CD8-positive, alpha-beta memory T cell (primary cell): ENCODE data around the gene CABP4. TPM values are rescaled to one million over a fixed set of nuclear protein-coding genes. Genes with fewer than 3 reads are reported as not detected.
"Not testable (repeated sequence)": the region's sequence is repeated elsewhere in the genome, so short reads cannot be mapped to it uniquely, and the experiment has no call there.

ENCODE experiments used
- CTCF ChIA-PET: fragments of 350-600 bp; sonication (Branson Sonifier 250); formaldehyde crosslinking; loops from one replicate; lab custom pipeline; 2021; ENCODE audit warnings: antibody characterized with exemption; lab: Charles Lee
- POLR2A ChIA-PET: fragments of 350-600 bp; sonication (Branson Sonifier 250); formaldehyde crosslinking; loops from one replicate; lab custom pipeline; 2021; ENCODE audit warnings: antibody characterized with exemption; lab: Charles Lee
- DNase-seq, 5 donors: peaks; one replicate each; pipeline versions ENCODE4 v3.0.0 to v3.0.0-alpha.2; 2020 to 2022; ENCODE audit warnings: mixed read lengths in 1 of 5
- H3K27ac ChIP-seq: one replicate; pipeline ENCODE4 v1.7.0; 2013; ENCODE audit warnings: low read depth, mild to moderate bottlenecking, low read length, moderate library complexity
- H3K27me3 ChIP-seq: 2 replicates; pipeline ENCODE4 v1.7.0; 2013; ENCODE audit warnings: low read length, mild to moderate bottlenecking; ENCODE audit not compliant: insufficient read depth, poor library complexity, severe bottlenecking
- H3K36me3 ChIP-seq: 2 replicates; pipeline ENCODE4 v1.7.0; 2013; ENCODE audit warnings: mild to moderate bottlenecking, low read length, moderate library complexity; ENCODE audit not compliant: insufficient read depth
- H3K4me1 ChIP-seq: 2 replicates; pipeline ENCODE4 v1.7.0; 2013; ENCODE audit warnings: mild to moderate bottlenecking, low read length, moderate library complexity; ENCODE audit not compliant: insufficient read depth
- H3K4me3 ChIP-seq: 2 replicates; pipeline ENCODE4 v1.7.0; 2013; ENCODE audit warnings: mild to moderate bottlenecking, low read length
- H3K9me3 ChIP-seq: 2 replicates; pipeline ENCODE4 v1.7.0; 2013; ENCODE audit warnings: mild to moderate bottlenecking, low read length
- H3K27ac Mint-ChIP-seq, 8 donors: one replicate each; pipeline ENCODE4 v1.8.0; 2020 to 2021; ENCODE audit warnings: mixed read lengths in 8 of 8, mild to moderate bottlenecking in 6 of 8, inconsistent platforms in 3 of 8, moderate library complexity in 3 of 8
- H3K27me3 Mint-ChIP-seq, 2 donors: one replicate each; pipeline ENCODE4 v1.8.0; 2020 to 2021; ENCODE audit warnings: mixed read lengths in 2 of 2, mild to moderate bottlenecking in 1 of 2, moderate library complexity in 1 of 2
- H3K36me3 Mint-ChIP-seq, 3 donors: one replicate each; pipeline ENCODE4 v1.8.0; 2020 to 2021; ENCODE audit warnings: mixed read lengths in 3 of 3, inconsistent platforms in 1 of 3, mild to moderate bottlenecking in 1 of 3
- H3K4me1 Mint-ChIP-seq, 3 donors: one replicate each; pipeline ENCODE4 v1.8.0; 2020 to 2021; ENCODE audit warnings: mixed read lengths in 3 of 3, inconsistent platforms in 1 of 3, mild to moderate bottlenecking in 1 of 3
- H3K4me3 Mint-ChIP-seq, 7 donors: one replicate each; pipeline ENCODE4 v1.8.0; 2020 to 2021; ENCODE audit warnings: mixed read lengths in 7 of 7, mild to moderate bottlenecking in 6 of 7, moderate library complexity in 4 of 7, inconsistent platforms in 2 of 7
- H3K9me3 Mint-ChIP-seq, 5 donors: one replicate each; pipeline ENCODE4 v1.8.0; 2020 to 2022; ENCODE audit warnings: mixed read lengths in 5 of 5, mild to moderate bottlenecking in 3 of 5, moderate library complexity in 2 of 5, inconsistent platforms in 1 of 5
- polyA plus RNA-seq: library from polyadenylated mRNA; unstranded; fragments of 300-500 nt; fragmentation: Illumina TruSeq; gene quantifications from one replicate; pipeline ENCODE4 v1.2.3, GENCODE V29; 2021
- total RNA-seq, 2 experiments: library from RNA; stranded (reverse); gene quantifications; one replicate each; pipeline ENCODE4 v1.2.3, GENCODE V29; 2021

Gene CABP4
- total and polyA plus RNA-seq, 3 experiments from 2014 or later, result 0.28 to 0.36 (median 0.33) TPM

- H3K4me3 Mint-ChIP-seq, H3K36me3 Mint-ChIP-seq, H3K27me3 ChIP-seq, H3K4me3 ChIP-seq, H3K4me1 Mint-ChIP-seq, H3K27ac Mint-ChIP-seq, H3K27me3 Mint-ChIP-seq, H3K4me1 ChIP-seq, H3K9me3 Mint-ChIP-seq, H3K9me3 ChIP-seq, DNase-seq, H3K36me3 ChIP-seq, CTCF ChIA-PET: not testable (repeated sequence)
- POLR2A ChIA-PET, result interaction anchor here (0.6 kb wide), 2 partner anchors 13 to 333 kb away, joined by 3 to 7 read pairs; no protein-coding TSS in a partner anchor
- H3K27ac ChIP-seq, result peak overlapping the region; percentile 16
These were observed 22.3 kb downstream of the CABP4 start for GRCh38 chr11:67477344-67478050.

GRCh38 chr11:67482275-67482826 lies 27.2 kb downstream of the CABP4 start:
- ChIA-PET CTCF (interaction anchor here (0.8 to 2.5 kb wide), 12 partner anchors 22 to 131 kb away, joined by 3 to 13 read pairs (median 4); partner anchors contain the start of genes CDK2AP2, PITPNM1, PPP1CA and PTPRCAP), POLR2A (interaction anchor here (0.6 to 4.1 kb wide), 15 partner anchors 9 to 1905 kb away, joined by 3 to 38 read pairs (median 5); partner anchors contain the start of genes PITPNM1, POLD4, PPP1CA and PTPRCAP)
- no peaks in the 10 kb centered on the region for H3K9me3 Mint-ChIP-seq
- Histone ChIP-seq H3K4me3 (peak overlapping the region; percentile 96), H3K4me1 (peaks cover 44% of the 10 kb centered on the region), H3K27me3 (no peaks in the 10 kb centered on the region), H3K27ac (peak overlapping the region; percentile 80), H3K9me3 (no peaks in the 10 kb centered on the region), H3K36me3 (peaks cover 4% of the 10 kb centered on the region)
- no peaks in the 10 kb centered on the region for H3K27me3 Mint-ChIP-seq
- H3K4me3 Mint-ChIP-seq, result peak overlapping the region; percentile 87 to 99 (median 95)
- peaks cover 42 to 50% (median 49%) of the 10 kb centered on the region in 3 donors for H3K4me1 Mint-ChIP-seq
- no peak for DNase-seq
- H3K27ac Mint-ChIP-seq, result peak overlapping the region; percentile 90 to 100 (median 98)
- H3K36me3 Mint-ChIP-seq, result peaks cover 0 to 23% (median 0%) of the 10 kb centered on the region in 3 donors

- Histone ChIP-seq H3K27ac (peak within 1 kb of the TSS; percentile 80), H3K27me3 (no peaks in the 10 kb centered on the region), H3K4me3 (peak within 1 kb of the TSS; percentile 96), H3K36me3 (peaks cover 11% of the 10 kb centered on the region), H3K9me3 (no peaks in the 10 kb centered on the region), H3K4me1 (peaks cover 51% of the 10 kb centered on the region)
- ChIA-PET CTCF (interaction anchor here (0.7 to 3.2 kb wide), 15 partner anchors 9 to 166 kb away, joined by 3 to 15 read pairs (median 4); partner anchors contain the start of genes CDK2AP2, PITPNM1, PPP1CA and PTPRCAP), POLR2A (interaction anchor here (0.6 to 4.1 kb wide), 19 partner anchors 9 to 1906 kb away, joined by 3 to 38 read pairs (median 5); partner anchors contain the start of genes PITPNM1, POLD4, PPP1CA and PTPRCAP)
- H3K27ac Mint-ChIP-seq, result peak within 1 kb of the TSS; percentile 90 to 100 (median 98)
- peak within 1 kb of the TSS; percentile 87 to 99 (median 95) for H3K4me3 Mint-ChIP-seq
- DNase-seq, result peak; percentile 96 to 98 (median 96)
- H3K27me3 Mint-ChIP-seq, result no peaks in the 10 kb centered on the region
- H3K4me1 Mint-ChIP-seq, result peaks cover 49 to 58% (median 57%) of the 10 kb centered on the region in 3 donors
- no peaks in the 10 kb centered on the region for H3K9me3 Mint-ChIP-seq
- peaks cover 4 to 31% (median 7%) of the 10 kb centered on the region in 3 donors for H3K36me3 Mint-ChIP-seq
These were observed 28.0 kb downstream of the CABP4 start, which contains the start of gene AIP for GRCh38 chr11:67482827-67483798. TSS of gene AIP (plus strand) at chr11:67483026. CDS start at chr11:67483159, 133 bp downstream.

GRCh38 chr11:67483831-67484665 lies 28.9 kb downstream of the CABP4 start:
- H3K27ac ChIP-seq, result peak overlapping the region; percentile 80
- H3K36me3 Mint-ChIP-seq, result peaks cover 4 to 40% (median 8%) of the 10 kb centered on the region in 3 donors
- peak overlapping the region; percentile 87 to 99 (median 95) for H3K4me3 Mint-ChIP-seq
- H3K9me3 ChIP-seq, result no peaks in the 10 kb centered on the region
- peaks cover 57% of the 10 kb centered on the region for H3K4me1 ChIP-seq
- peaks cover 55 to 67% (median 58%) of the 10 kb centered on the region in 3 donors for H3K4me1 Mint-ChIP-seq
- CTCF ChIA-PET, result interaction anchor here (0.9 to 3.2 kb wide), 9 partner anchors 15 to 167 kb away, joined by 3 to 15 read pairs (median 4); partner anchors contain the start of genes PPP1CA, PTPRCAP and TMEM134
- H3K27me3 ChIP-seq, result no peaks in the 10 kb centered on the region
- POLR2A ChIA-PET, result interaction anchor here (1.0 to 4.1 kb wide), 13 partner anchors 8 to 243 kb away, joined by 3 to 38 read pairs (median 6); partner anchors contain the start of genes PITPNM1, POLD4, PPP1CA and PTPRCAP
- peak; percentile 24 to 85 (median 69) for DNase-seq
- peaks cover 13% of the 10 kb centered on the region for H3K36me3 ChIP-seq
- H3K4me3 ChIP-seq, result peak overlapping the region; percentile 96
- H3K9me3 Mint-ChIP-seq, result no peaks in the 10 kb centered on the region
- H3K27ac Mint-ChIP-seq, result peak overlapping the region; percentile 90 to 100 (median 98)
- no peaks in the 10 kb centered on the region for H3K27me3 Mint-ChIP-seq

GRCh38 chr11:67484847-67485311 lies 29.7 kb downstream of the CABP4 start:
- no peaks in the 10 kb centered on the region for H3K9me3 Mint-ChIP-seq
- Histone ChIP-seq H3K27me3 (no peaks in the 10 kb centered on the region), H3K36me3 (peaks cover 20% of the 10 kb centered on the region), H3K9me3 (no peaks in the 10 kb centered on the region), H3K27ac (peak overlapping the region; percentile 80), H3K4me1 (peaks cover 57% of the 10 kb centered on the region), H3K4me3 (peak overlapping the region; percentile 96)
- peak; percentile 39 to 76 (median 57) for DNase-seq
- peak overlapping the region; percentile 87 to 99 (median 95) for H3K4me3 Mint-ChIP-seq
- peak overlapping the region; percentile 90 to 100 (median 98) for H3K27ac Mint-ChIP-seq
- CTCF ChIA-PET, result interaction anchor here (0.9 to 3.2 kb wide), 7 partner anchors 16 to 132 kb away, joined by 3 to 15 read pairs (median 5); partner anchors contain the start of genes PPP1CA, PTPRCAP and TMEM134
- H3K27me3 Mint-ChIP-seq, result no peaks in the 10 kb centered on the region
- POLR2A ChIA-PET, result interaction anchor here (0.7 to 4.1 kb wide), 9 partner anchors 20 to 209 kb away, joined by 3 to 38 read pairs (median 7); partner anchors contain the start of genes PITPNM1, PPP1CA, PTPRCAP and RAD9A
- peaks cover 60 to 71% (median 62%) of the 10 kb centered on the region in 3 donors for H3K4me1 Mint-ChIP-seq
- H3K36me3 Mint-ChIP-seq, result peaks cover 4 to 45% (median 12%) of the 10 kb centered on the region in 3 donors

- Histone ChIP-seq H3K4me1 (peaks cover 57% of the 10 kb centered on the region), H3K36me3 (peaks cover 21% of the 10 kb centered on the region), H3K4me3 (peak overlapping the region; percentile 41)
- H3K9me3 ChIP-seq, H3K27me3 Mint-ChIP-seq, H3K27me3 ChIP-seq, H3K9me3 Mint-ChIP-seq, H3K27ac ChIP-seq: not testable (repeated sequence)
- ChIA-PET POLR2A (interaction anchor here (0.5 to 4.1 kb wide), 9 partner anchors 18 to 245 kb away, joined by 3 to 38 read pairs (median 4); partner anchors contain the start of genes PITPNM1, PTPRCAP and RAD9A), CTCF (interaction anchor here (0.9 to 3.2 kb wide), 7 partner anchors 17 to 135 kb away, joined by 3 to 15 read pairs (median 6); partner anchors contain the start of genes PITPNM1, PTPRCAP, RAD9A and TMEM134)
- Mint-ChIP-seq H3K36me3 (peaks cover 4 to 55% (median 12%) of the 10 kb centered on the region in 3 donors), H3K27ac (peak overlapping the region; percentile 80 to 100 (median 94)), H3K4me1 (peaks cover 60 to 73% (median 63%) of the 10 kb centered on the region in 3 donors), H3K4me3 (peak overlapping the region; percentile 79 to 96 (median 87))
- peak; percentile 28 to 64 (median 46) for DNase-seq
These were observed 30.8 kb downstream of the CABP4 start for GRCh38 chr11:67485873-67486361.
